Neural cell (in vitro differentiated cells): Measurements from ENCODE around the gene SHPK. TPM values are rescaled to one million over a fixed set of nuclear protein-coding genes. Genes with fewer than 3 reads are reported as not detected.

Source experiments
- H2AFZ ChIP-seq: fragments of 200-600, 300-800 bp; sonication (generic), shearing (Covaris generic); 2 replicates; pipeline ENCODE4 v1.6.0; 2014; ENCODE audit warnings: low read depth, mild to moderate bottlenecking, antibody characterized with exemption, low read length, moderate library complexity
- H3F3A ChIP-seq: fragments of 200-600 bp; shearing (Covaris generic); 2 replicates; pipeline ENCODE4 v1.6.1; 2016; ENCODE audit warnings: mild to moderate bottlenecking, moderate library complexity, mixed read lengths, antibody characterized with exemption, low read length; ENCODE audit not compliant: insufficient read depth, poor library complexity, severe bottlenecking
- H3K27ac ChIP-seq: fragments of 200-600, 300-800 bp; sonication (generic), shearing (Covaris generic); 2 replicates; pipeline ENCODE4 v1.5.1; 2014; ENCODE audit warnings: mild to moderate bottlenecking, low read length, moderate library complexity
- H3K27me3 ChIP-seq: fragments of 300-800, 200-600 bp; sonication (generic), shearing (Covaris generic); 2 replicates; pipeline ENCODE4 v1.6.0; 2014; ENCODE audit warnings: mild to moderate bottlenecking, low read depth, low read length, moderate library complexity; ENCODE audit not compliant: insufficient read depth
- H3K36me3 ChIP-seq: fragments of 300-800, 200-600 bp; sonication (generic), shearing (Covaris generic); 2 replicates; pipeline ENCODE4 v1.5.1; 2014; ENCODE audit warnings: mild to moderate bottlenecking, antibody characterized with exemption, low read length, moderate library complexity; ENCODE audit not compliant: insufficient read depth
- H3K4me2 ChIP-seq: fragments of 300-800, 200-600 bp; sonication (generic), shearing (Covaris generic); 2 replicates; pipeline ENCODE4 v1.6.0; 2014; ENCODE audit warnings: mild to moderate bottlenecking, low read length
- H3K4me3 ChIP-seq: fragments of 300-800, 200-600 bp; sonication (generic), shearing (Covaris generic); 2 replicates; pipeline ENCODE4 v1.5.1; 2014; ENCODE audit warnings: mild to moderate bottlenecking, low read length, moderate library complexity
- H3K79me2 ChIP-seq: fragments of 200-600 bp; shearing (Covaris generic); replicated peaks from 2 replicates; pipeline ENCODE4 v1.6.0; 2014; ENCODE audit warnings: mild to moderate bottlenecking, low read length, moderate library complexity; ENCODE audit not compliant: insufficient read depth
- H3K9ac ChIP-seq: fragments of 300-800, 200-600 bp; sonication (generic), shearing (Covaris generic); 2 replicates; pipeline ENCODE4 v1.6.1; 2016; ENCODE audit warnings: mild to moderate bottlenecking, low read length, mixed read lengths
- H3K9me2 ChIP-seq: fragments of 200-600 bp; shearing (Covaris generic); 2 replicates; pipeline ENCODE4 v1.6.1; 2016; ENCODE audit warnings: mild to moderate bottlenecking, low read length, mixed read lengths; ENCODE audit not compliant: insufficient read depth
- H3K9me3 ChIP-seq: fragments of 200-600, 300-800 bp; sonication (generic), shearing (Covaris generic); 2 replicates; pipeline ENCODE4 v1.6.1; 2016; ENCODE audit warnings: mild to moderate bottlenecking, mixed run types, low read length, moderate library complexity, mixed read lengths
- H4K20me1 ChIP-seq: fragments of 200-600 bp; shearing (Covaris generic); 2 replicates; pipeline ENCODE4 v1.6.1; 2016; ENCODE audit warnings: mild to moderate bottlenecking, mixed run types; ENCODE audit not compliant: insufficient read depth
- EP300 ChIP-seq: fragments of 450-650 bp; conservative IDR thresholded peaks from 2 replicates; pipeline ENCODE4 v1.6.1; 2014; ENCODE audit warnings: antibody characterized with exemption, mild to moderate bottlenecking, moderate library complexity; ENCODE audit not compliant: poor library complexity, severe bottlenecking
- EZH2 ChIP-seq: fragments of 200-600, 300-800 bp; shearing (Covaris generic), sonication (generic); IDR thresholded peaks from 2 replicates; pipeline ENCODE4 v1.6.1; 2014; ENCODE audit warnings: antibody characterized with exemption, low read length, borderline replicate concordance, mild to moderate bottlenecking; ENCODE audit not compliant: insufficient read depth, poor library complexity, severe bottlenecking
- MXI1 ChIP-seq: fragments of 450-650 bp; conservative IDR thresholded peaks from 2 replicates; pipeline ENCODE4 v1.6.1; 2014; ENCODE audit warnings: antibody characterized with exemption, mild to moderate bottlenecking; ENCODE audit not compliant: poor library complexity, severe bottlenecking
- POLR2AphosphoS5 ChIP-seq: IDR thresholded peaks from 2 replicates; pipeline ENCODE4 v1.6.1; 2012
- RAD21 ChIP-seq: fragments of 450-650 bp; conservative IDR thresholded peaks from 2 replicates; pipeline ENCODE4 v1.6.1; 2014; ENCODE audit warnings: antibody characterized with exemption, mild to moderate bottlenecking, moderate library complexity
- SMC3 ChIP-seq: fragments of 450-650 bp; conservative IDR thresholded peaks from 2 replicates; pipeline ENCODE4 v1.6.1; 2014; ENCODE audit warnings: antibody characterized with exemption, mild to moderate bottlenecking, moderate library complexity; ENCODE audit not compliant: poor library complexity
- TAF1 ChIP-seq: IDR thresholded peaks from 2 replicates; pipeline ENCODE4 v1.6.1; 2012; ENCODE audit warnings: low read depth
- polyA plus RNA-seq: library from polyadenylated mRNA; depleted of rRNA; stranded (reverse); fragments of >200 nt; gene quantifications from 2 replicates; pipeline ENCODE4 v1.2.3, GENCODE V29; 2014
- TF ChIP-seq, protein P1 (sequence below): IDR thresholded peaks from 2 replicates; pipeline ENCODE4 v1.6.1; 2012; ENCODE audit warnings: borderline replicate concordance
- TF ChIP-seq, protein P2 (sequence below): fragments of 450-650 bp; IDR thresholded peaks from 2 replicates; pipeline ENCODE4 v1.5.1; 2014; ENCODE audit warnings: antibody characterized with exemption, mild to moderate bottlenecking, moderate library complexity; ENCODE audit not compliant: poor library complexity, severe bottlenecking

SHPK gene
- polyA plus RNA-seq, 1 donor from 2014 or later, result 14.3 TPM

DNA sequence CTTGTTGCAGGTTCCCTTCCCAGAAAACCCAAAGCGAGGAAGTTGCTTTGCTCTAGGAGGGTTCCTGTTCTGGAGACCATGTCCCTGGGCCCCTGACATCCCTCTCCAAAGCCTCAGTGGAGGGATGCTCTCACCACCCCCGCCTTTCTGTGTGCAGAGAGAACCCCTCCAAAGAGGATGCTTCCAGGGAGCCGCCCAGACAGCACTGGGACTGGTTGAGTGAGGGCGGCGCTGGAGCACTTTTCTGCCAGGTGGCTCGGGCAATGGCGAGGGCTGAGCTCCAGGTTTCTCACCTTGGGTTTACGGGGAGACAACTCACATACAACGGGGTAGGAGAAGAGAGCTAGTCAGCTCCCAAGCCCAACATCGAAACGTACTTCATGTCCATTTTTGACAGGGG, 39.8 kb upstream of the SHPK start:
- no peak overlapping the region for H2AFZ ChIP-seq
- no peaks in the 10 kb centered on the region for H3K79me2 ChIP-seq
- H3K4me2 ChIP-seq, result no peak overlapping the region

DNA sequence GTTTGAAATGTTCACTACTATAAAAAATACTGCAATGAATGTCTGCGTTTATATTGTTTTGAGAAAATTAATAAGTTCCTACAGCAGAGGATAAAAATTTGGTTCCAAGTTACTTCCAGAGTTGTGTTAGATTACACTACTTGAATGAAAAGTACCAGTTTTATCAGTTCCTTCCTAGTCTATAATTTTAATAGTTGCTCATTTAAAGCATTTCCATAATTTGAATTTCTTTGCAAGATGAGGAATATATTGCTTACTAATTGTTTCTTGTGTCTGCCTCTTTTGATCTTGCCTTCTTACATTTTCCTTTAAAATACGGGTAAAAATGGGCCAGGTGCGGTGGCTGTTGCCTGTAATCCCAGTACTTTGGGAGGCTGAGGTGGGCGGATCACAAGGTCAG, 36.5 kb upstream of the SHPK start:
- H3K9me3 ChIP-seq, result no peaks in the 10 kb centered on the region
- no peaks in the 10 kb centered on the region for H4K20me1 ChIP-seq
- H3K4me2 ChIP-seq, result no peak overlapping the region
- H3K9me2 ChIP-seq, result no peaks in the 10 kb centered on the region
- no peak overlapping the region for H3K27ac ChIP-seq
- H3K79me2 ChIP-seq, result peaks cover 19% of the 10 kb centered on the region
- H3F3A ChIP-seq, result no peaks in the 10 kb centered on the region
- no peak overlapping the region for H3K4me3 ChIP-seq
- no peaks in the 10 kb centered on the region for H3K27me3 ChIP-seq
- no peak overlapping the region for H3K9ac ChIP-seq
- H2AFZ ChIP-seq, result no peak overlapping the region
- TF ChIP-seq EP300, result no peak
- TF ChIP-seq SMC3, result no peak
- TF ChIP-seq, protein P1, sequence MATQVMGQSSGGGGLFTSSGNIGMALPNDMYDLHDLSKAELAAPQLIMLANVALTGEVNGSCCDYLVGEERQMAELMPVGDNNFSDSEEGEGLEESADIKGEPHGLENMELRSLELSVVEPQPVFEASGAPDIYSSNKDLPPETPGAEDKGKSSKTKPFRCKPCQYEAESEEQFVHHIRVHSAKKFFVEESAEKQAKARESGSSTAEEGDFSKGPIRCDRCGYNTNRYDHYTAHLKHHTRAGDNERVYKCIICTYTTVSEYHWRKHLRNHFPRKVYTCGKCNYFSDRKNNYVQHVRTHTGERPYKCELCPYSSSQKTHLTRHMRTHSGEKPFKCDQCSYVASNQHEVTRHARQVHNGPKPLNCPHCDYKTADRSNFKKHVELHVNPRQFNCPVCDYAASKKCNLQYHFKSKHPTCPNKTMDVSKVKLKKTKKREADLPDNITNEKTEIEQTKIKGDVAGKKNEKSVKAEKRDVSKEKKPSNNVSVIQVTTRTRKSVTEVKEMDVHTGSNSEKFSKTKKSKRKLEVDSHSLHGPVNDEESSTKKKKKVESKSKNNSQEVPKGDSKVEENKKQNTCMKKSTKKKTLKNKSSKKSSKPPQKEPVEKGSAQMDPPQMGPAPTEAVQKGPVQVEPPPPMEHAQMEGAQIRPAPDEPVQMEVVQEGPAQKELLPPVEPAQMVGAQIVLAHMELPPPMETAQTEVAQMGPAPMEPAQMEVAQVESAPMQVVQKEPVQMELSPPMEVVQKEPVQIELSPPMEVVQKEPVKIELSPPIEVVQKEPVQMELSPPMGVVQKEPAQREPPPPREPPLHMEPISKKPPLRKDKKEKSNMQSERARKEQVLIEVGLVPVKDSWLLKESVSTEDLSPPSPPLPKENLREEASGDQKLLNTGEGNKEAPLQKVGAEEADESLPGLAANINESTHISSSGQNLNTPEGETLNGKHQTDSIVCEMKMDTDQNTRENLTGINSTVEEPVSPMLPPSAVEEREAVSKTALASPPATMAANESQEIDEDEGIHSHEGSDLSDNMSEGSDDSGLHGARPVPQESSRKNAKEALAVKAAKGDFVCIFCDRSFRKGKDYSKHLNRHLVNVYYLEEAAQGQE, result no peak
- TF ChIP-seq, protein P2, sequence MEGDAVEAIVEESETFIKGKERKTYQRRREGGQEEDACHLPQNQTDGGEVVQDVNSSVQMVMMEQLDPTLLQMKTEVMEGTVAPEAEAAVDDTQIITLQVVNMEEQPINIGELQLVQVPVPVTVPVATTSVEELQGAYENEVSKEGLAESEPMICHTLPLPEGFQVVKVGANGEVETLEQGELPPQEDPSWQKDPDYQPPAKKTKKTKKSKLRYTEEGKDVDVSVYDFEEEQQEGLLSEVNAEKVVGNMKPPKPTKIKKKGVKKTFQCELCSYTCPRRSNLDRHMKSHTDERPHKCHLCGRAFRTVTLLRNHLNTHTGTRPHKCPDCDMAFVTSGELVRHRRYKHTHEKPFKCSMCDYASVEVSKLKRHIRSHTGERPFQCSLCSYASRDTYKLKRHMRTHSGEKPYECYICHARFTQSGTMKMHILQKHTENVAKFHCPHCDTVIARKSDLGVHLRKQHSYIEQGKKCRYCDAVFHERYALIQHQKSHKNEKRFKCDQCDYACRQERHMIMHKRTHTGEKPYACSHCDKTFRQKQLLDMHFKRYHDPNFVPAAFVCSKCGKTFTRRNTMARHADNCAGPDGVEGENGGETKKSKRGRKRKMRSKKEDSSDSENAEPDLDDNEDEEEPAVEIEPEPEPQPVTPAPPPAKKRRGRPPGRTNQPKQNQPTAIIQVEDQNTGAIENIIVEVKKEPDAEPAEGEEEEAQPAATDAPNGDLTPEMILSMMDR, result no peak
- no peak for TF ChIP-seq POLR2AphosphoS5
- TF ChIP-seq TAF1, result no peak
- TF ChIP-seq RAD21, result no peak
- no peak for TF ChIP-seq MXI1
- no peak for TF ChIP-seq EZH2
- H3K36me3 ChIP-seq, result no peaks in the 10 kb centered on the region

More for the DNA sequence above, 39.8 kb upstream of the SHPK start:
- no peaks in the 10 kb centered on the region for H3K9me2 ChIP-seq
- no peaks in the 10 kb centered on the region for H4K20me1 ChIP-seq
- no peaks in the 10 kb centered on the region for H3K27me3 ChIP-seq
- no peak overlapping the region for H3K27ac ChIP-seq
- no peaks in the 10 kb centered on the region for H3F3A ChIP-seq
- no peaks in the 10 kb centered on the region for H3K9me3 ChIP-seq
- no peak overlapping the region for H3K4me3 ChIP-seq
- TF ChIP-seq, protein P1, result no peak
- no peak for TF ChIP-seq POLR2AphosphoS5
- TF ChIP-seq SMC3, result no peak
- TF ChIP-seq, protein P2, result no peak
- TF ChIP-seq EP300, result no peak
- no peak for TF ChIP-seq TAF1
- TF ChIP-seq EZH2, result no peak
- TF ChIP-seq RAD21, result no peak
- TF ChIP-seq MXI1, result no peak
- no peak overlapping the region for H3K9ac ChIP-seq
- no peaks in the 10 kb centered on the region for H3K36me3 ChIP-seq
